Bone marrow (tissue), 2 donors: ENCODE measurements around the gene ATP8B4.
"Not testable (repeated sequence)": the region's sequence is repeated elsewhere in the genome, so short reads cannot be mapped to it uniquely, and the experiment has no call there.

ENCODE experiments used
- DNase-seq, 2 donors: peaks; one replicate each; lab custom pipeline; 2025; lab: John Stamatoyannopoulos, UW

ATP8B4 gene

DNA sequence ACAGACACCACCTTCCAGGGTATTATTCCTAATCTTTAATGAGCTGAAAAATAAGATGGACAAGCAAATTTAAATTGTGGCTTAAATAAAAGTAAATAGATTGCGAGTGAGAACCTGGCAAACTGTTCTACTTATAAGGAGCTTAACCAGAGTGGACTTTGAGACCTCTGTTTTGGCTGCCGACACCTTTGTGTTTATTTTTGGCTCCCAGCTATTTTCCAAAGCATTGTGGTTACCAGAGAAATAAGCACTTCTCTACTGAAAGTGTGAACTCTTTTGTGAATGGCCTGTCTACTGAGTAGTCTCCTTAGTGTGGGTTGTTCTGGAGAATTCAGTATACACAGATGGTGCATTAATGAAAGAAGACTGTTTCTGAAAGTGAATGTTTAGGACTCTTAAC lies 109.4 kb downstream of the ATP8B4 start:
- no peak for DNase-seq

GRCh38 chr15:50003786-50004334 lies 115.2 kb downstream of the ATP8B4 start:
- peak in 1 of 2 donors; percentile 29 for DNase-seq

DNA sequence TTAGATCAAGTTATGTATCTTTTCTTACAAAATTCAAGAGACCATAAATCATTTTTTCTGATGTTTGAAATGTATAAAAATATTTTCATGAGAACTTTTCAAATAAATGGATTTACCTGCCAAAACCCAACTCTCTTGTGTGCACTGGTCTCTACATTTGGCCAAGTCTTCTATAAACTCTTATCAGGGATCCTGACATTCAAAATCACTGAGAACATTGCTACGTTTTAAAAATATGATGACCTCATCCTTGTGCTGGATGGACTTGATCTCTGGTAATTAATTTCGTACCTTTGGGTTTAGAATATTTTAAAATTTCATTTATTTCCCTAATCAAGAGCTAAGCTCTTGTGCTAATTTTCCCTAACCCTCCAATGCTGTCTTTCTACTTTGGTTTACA lies 127.4 kb downstream of the ATP8B4 start:
- DNase-seq = no peak

DNA sequence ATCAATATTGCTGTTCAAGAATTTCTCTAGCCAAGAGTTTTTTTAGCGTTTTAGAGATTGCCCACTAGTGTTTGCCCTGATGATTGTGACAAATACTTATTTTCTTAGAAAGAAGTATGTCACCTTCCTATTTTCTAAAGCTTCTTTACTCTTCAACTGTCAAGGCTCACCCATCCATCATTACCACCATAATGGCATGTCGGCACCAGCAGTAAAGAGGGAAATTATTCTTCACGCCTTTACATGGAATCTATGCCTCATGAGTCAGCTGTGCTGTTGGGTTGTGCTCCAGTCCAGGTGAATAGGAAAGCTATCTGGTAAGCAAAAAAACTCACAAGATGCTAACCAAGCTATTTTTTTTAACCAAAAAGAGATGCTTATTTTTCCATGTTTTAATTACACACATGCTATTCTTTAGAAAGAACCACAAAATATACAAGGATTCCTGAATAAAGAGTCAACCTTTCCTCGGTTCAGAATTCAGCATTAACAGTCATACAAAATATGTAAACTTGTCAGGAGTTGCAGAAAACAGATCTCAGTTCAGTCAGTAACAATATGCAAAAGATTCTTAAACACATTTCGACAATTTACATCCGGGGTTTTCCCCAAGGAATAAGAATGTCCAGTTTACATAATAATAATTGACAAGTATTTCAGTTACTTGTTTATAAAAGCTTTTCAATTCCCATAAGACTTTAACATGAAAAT lies 128.0 kb downstream of the ATP8B4 start:
- DNase-seq = no peak

DNA sequence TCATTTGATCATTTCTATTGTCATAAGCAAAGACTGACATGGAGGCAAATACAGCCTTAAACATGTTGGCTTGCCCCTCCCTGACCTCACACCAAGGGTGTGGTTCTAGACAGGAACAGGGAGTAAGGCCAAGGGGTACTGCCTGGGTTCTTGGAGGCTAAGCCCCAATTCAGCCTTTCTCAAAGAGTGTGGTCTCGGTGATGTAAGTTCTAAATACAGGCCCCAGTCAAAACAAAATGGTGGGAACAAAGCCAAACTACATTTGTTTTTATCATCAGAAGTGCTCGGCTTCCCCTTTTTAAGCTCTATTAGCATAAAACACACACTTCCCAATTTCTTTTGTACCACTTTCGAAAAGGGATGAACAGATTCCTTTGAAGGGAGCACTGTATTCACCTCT lies 129.5 kb downstream of the ATP8B4 start:
- peak in 1 of 2 donors; percentile 14 for DNase-seq

- DNase-seq = no peak
Measured at GRCh38 chr15:49988766-49989165, 130.3 kb downstream of the ATP8B4 start.

DNA sequence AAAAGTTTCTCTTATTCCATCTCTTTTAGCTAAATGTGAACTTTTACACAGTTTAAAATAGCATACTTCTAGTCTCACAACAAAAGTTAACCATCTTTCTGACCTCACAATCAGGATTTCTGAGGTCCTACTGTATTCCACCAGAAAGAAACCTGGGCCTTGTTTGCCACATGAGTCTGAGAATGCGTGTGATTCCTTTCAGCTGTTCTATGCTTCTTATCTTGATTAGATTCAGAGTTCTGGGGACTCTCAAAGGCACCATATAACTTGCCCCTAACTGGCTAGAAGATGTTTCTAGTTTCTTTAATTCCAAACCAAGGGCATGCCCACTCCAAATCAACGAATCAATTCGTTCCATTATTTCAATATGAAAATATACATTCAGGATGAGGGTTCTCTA lies 131.1 kb downstream of the ATP8B4 start:
- no peak for DNase-seq

DNA sequence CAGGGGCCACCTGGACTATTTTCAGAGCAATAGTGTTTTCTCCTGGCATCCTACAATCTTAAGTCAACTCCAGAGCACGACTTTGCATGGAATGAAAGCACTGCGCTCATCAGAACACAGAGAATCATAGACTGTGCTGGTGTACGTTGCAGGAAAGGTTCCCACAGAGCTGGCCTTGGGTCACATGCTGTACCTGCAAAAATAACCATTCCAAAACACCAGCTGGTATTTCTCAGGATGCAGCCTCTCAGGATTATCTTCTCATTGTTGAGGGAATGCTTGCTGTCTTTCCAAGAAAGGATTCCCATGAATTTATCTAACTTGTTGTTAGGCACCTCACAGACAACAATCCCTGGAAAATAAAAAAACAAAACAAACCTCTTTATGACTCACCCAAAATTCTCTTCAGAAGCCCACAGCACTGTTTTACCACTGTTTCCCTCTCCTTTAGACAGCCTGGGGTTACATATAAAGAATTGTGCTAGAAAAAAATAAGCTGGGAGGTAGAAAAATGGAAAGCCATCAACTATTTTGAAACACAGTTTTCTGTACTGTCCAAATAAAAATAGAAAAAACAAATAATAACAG lies 131.7 kb downstream of the ATP8B4 start:
- DNase-seq = no peak

- no peak for DNase-seq
Measured at GRCh38 chr15:49986326-49986725, 132.7 kb downstream of the ATP8B4 start.

DNA sequence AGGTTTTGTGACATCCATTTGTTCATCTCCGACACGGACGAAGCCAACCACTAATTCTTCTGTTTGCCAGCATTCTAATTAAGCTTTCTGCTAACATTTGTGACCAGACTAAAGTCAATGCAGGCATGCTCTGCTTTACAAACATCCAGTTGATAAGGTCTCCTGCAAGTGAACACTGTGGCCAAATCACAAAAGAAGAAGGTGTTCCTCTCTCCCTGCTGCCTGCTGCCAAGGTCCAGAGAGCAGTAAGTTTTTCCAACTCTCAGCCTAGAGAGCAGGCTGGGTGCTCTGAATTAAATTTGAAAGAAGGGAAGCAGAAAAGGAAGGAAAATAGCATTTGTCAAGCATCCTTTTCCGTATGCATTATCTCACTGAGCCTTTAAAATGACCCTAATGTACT lies 133.6 kb downstream of the ATP8B4 start:
- no peak for DNase-seq

GRCh38 chr15:49984436-49984835 lies 134.6 kb downstream of the ATP8B4 start:
- no peak for DNase-seq

DNA sequence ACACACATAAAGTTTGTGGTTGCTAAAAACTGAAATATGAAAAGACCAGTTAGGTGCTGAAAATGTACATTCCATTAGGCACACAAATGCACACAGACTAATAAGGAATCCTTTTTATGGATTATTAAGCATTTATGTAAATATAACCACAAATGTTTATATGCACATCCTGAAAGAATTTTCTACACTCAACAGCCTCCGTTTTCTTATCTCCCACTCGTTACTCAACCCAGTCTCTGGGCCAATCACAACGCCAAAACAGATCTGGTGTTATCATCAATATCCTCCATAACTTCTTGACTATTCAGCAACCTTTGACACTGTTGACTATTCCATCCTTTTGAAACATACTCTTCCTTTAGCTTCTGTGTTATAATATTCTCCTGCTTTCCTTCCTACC lies 136.4 kb downstream of the ATP8B4 start:
- DNase-seq = no peak

DNA sequence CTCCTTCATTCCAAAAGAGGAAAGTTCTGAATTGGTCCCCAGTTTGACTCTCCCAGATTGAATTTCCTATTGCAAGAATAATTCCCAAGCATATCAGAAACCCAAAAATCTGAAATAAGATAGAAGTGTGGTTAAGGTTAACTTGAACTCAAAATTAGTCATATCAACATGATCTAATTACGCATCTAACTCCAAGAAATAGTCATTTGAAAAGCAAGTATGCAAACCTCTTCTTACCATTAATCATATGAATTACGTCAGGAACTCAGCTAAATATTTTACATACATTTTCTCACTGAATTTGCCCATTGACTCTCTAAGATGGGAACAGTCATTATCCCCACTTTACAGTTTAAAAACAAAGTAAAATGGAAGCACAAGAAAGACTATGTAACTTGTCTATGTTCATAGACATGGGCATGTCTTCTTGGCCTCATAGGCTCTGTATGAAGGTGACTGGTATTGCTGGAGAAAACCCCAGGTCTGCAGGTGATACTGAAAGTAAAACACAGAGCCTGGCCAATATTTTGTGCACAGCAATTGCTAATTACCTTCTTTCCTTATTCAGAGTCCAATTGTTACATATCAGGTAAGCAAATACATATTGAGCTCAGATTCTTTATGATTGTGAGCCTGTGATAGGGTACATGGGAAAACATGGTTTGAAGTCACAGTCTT lies 139.2 kb downstream of the ATP8B4 start:
- DNase-seq = no peak

GRCh38 chr15:49978121-49978520 lies 140.9 kb downstream of the ATP8B4 start:
- DNase-seq = no peak

DNA sequence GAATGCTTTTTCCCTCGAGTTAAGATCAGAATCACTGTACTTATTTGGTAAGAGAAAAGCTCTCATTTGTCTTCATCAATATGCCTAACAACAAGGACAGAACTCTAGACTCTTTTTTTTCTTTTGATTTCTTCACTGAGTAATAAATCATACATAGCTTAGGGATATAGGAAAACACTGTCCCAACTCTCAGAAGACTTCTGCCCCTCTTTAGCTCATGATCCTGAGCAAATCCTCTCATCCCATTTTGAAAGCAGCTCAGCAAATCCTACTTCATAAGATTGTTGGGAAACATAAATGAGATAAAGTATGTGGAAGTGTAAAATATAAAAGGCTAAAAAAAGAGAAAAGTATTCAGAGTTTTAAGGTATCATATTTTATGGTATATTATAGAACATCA lies 141.7 kb downstream of the ATP8B4 start:
- no peak for DNase-seq

DNA sequence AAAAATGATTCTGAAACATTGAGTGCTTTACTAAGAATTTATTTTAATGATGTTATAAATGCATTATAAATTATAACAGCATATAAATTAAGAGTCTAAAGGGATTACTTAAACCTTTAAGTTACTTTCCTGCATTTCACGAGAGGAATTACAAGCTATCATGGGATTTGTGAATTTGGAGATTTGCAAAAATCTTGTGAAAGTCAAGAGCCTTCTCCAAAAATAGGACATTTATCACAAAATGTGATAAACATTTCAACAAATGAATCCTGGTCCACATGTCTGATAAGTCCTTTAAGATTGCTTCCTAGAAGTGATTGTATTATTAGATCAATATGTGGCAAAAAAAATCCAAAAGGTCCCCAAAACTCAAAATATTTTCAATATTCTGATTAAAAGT lies 154.5 kb downstream of the ATP8B4 start:
- DNase-seq = no peak

DNA sequence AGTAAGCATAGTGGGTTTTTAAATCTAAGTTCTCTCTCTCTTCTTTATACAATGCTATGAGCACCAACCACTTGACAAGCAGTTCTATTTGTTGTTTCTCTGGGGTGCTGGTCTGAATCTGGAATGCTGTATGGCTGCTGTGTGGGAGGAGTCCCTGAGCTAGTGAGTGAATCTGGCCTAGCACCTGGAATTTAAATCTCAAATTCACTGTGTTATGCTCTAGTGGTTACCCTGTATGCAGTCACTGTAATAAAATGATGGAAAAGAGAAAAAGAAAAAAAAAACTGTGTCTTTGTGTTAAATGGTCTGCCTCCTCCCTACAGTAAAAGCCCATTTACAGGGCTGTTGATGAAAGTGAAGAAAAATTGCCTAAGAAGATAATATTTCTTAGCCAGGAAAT lies 155.0 kb downstream of the ATP8B4 start:
- DNase-seq = no peak

- DNase-seq = not testable (repeated sequence)
Measured at GRCh38 chr15:49963033-49963772, 155.8 kb downstream of the ATP8B4 start.

DNA sequence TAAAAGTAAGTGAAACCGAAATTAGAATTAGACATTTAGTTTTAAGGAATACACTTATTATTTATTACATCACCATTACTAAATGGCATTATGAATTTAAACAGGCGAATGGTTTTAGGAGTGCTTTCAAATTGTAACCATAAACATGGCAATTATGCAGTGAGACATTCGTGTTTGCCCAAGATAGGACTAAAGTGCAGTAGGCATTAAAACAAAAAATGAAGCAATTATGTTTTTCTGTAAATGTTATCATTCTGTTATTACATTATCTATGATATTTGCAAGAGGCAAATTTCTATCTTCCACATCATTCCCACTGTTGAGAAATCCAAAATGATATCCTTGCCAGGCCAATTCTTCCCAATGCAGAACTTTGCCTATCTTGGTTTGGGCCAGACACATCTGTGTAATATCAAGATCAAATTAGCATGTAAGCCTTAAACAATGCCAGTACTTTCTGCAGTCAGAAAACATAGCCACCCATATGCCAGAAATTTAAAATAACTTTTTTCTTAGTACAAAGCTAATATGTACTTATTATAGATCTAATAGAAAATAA lies 156.9 kb downstream of the ATP8B4 start:
- DNase-seq = no peak

- no peak for DNase-seq
Measured at GRCh38 chr15:49953421-49953820, 165.6 kb downstream of the ATP8B4 start.

- DNase-seq = no peak
Measured at GRCh38 chr15:49946681-49947080, 172.4 kb downstream of the ATP8B4 start.

DNA sequence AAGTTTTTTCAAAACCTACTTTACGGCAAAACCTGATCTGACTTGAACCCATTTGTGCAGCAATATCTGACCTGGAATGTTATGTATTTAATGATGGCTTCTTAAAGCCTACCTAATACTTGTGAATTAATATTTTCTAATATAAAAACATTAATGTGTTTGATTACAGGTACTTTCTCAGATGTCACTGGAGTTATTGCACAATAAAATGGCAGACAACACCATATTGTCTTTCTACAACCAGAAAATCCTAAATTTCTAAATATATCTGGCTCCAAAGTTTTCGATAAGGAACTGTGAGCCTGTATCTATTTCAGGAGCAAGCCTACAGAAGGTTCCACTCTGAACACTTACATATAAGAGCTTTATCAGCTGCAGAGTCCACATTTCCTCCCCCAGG lies 184.5 kb downstream of the ATP8B4 start:
- DNase-seq = no peak
